BLaER1 (cell line): ENCODE data around the gene TIGIT.
"Not testable (repeated sequence)": the region's sequence is repeated elsewhere in the genome, so short reads cannot be mapped to it uniquely, and the experiment has no call there.

Source experiments
- H3K27ac ChIP-seq: shearing (Covaris generic); formaldehyde crosslinking; 2 replicates; pipeline ENCODE4 v1.8.1; 2022
- H3K27me3 ChIP-seq: shearing (Covaris generic); formaldehyde crosslinking; 2 replicates; pipeline ENCODE4 v1.8.1; 2022
- H3K36me3 ChIP-seq: shearing (Covaris generic); formaldehyde crosslinking; 2 replicates; pipeline ENCODE4 v1.8.1; 2022
- H3K4me1 ChIP-seq: shearing (Covaris generic); formaldehyde crosslinking; 2 replicates; pipeline ENCODE4 v1.8.1; 2022
- H3K4me2 ChIP-seq: shearing (Covaris generic); formaldehyde crosslinking; 2 replicates; pipeline ENCODE4 v1.8.1; 2022
- H3K4me3 ChIP-seq: shearing (Covaris generic); formaldehyde crosslinking; 2 replicates; pipeline ENCODE4 v1.8.1; 2022
- H3K9ac ChIP-seq: shearing (Covaris generic); formaldehyde crosslinking; 2 replicates; pipeline ENCODE4 v1.8.1; 2022
- H3K9me3 ChIP-seq: shearing (Covaris generic); formaldehyde crosslinking; 2 replicates; pipeline ENCODE4 v1.8.1; 2022
- H4K20me1 ChIP-seq: shearing (Covaris generic); formaldehyde crosslinking; 2 replicates; pipeline ENCODE4 v1.8.1; 2022
- Cebpa-rat ChIP-seq: shearing (Covaris generic); IDR thresholded peaks from 2 replicates; pipeline ENCODE4 v1.8.1; 2022

TIGIT gene

GRCh38 chr3:114293838-114294535, at the start of gene TIGIT:
TSS of gene TIGIT (plus strand) at chr3:114294028. CDS start at chr3:114294062, 34 bp downstream.
- H3K4me3 ChIP-seq: no peak within 1 kb of the TSS
- no peak within 1 kb of the TSS for H3K4me2 ChIP-seq
- H3K9me3 ChIP-seq: no peaks in the 10 kb centered on the region
- no peak within 1 kb of the TSS for H3K9ac ChIP-seq
- no peaks in the 10 kb centered on the region for H4K20me1 ChIP-seq
- H3K4me1 ChIP-seq: no peaks in the 10 kb centered on the region
- TF ChIP-seq Cebpa-rat: no peak
- H3K27me3 ChIP-seq: no peaks in the 10 kb centered on the region
- no peaks in the 10 kb centered on the region for H3K36me3 ChIP-seq
- no peak within 1 kb of the TSS for H3K27ac ChIP-seq

- Histone ChIP-seq H3K9ac (no peak overlapping the region), H3K4me2 (no peak overlapping the region), H4K20me1 (no peaks in the 10 kb centered on the region), H3K4me3 (no peak overlapping the region), H3K4me1 (no peaks in the 10 kb centered on the region), H3K9me3 (no peaks in the 10 kb centered on the region), H3K27ac (no peak overlapping the region), H3K36me3 (no peaks in the 10 kb centered on the region), H3K27me3 (no peaks in the 10 kb centered on the region)
- TF ChIP-seq Cebpa-rat: no peak
Measured at GRCh38 chr3:114252954-114253353, 40.9 kb upstream of the TIGIT start.

- Histone ChIP-seq H3K4me3 (no peak overlapping the region), H3K4me2 (no peak overlapping the region), H3K9me3 (peaks cover 4% of the 10 kb centered on the region; the same call in 1 of the 2 replicates), H3K27ac (no peak overlapping the region), H3K27me3 (no peaks in the 10 kb centered on the region), H3K36me3 (no peaks in the 10 kb centered on the region), H4K20me1 (no peaks in the 10 kb centered on the region), H3K4me1 (no peaks in the 10 kb centered on the region), H3K9ac (no peak overlapping the region)
- no peak for TF ChIP-seq Cebpa-rat
Measured at GRCh38 chr3:114253505-114253904, 40.3 kb upstream of the TIGIT start.

- Histone ChIP-seq H3K4me1 (no peaks in the 10 kb centered on the region), H4K20me1 (no peaks in the 10 kb centered on the region), H3K9me3 (peaks cover 27% of the 10 kb centered on the region), H3K27me3 (no peaks in the 10 kb centered on the region), H3K27ac (no peak overlapping the region), H3K4me2 (no peak overlapping the region), H3K36me3 (no peaks in the 10 kb centered on the region), H3K4me3 (no peak overlapping the region), H3K9ac (no peak overlapping the region)
- no peak for TF ChIP-seq Cebpa-rat
Measured at GRCh38 chr3:114259566-114259965, 34.3 kb upstream of the TIGIT start.

- Histone ChIP-seq H3K9me3 (peaks cover 27% of the 10 kb centered on the region), H4K20me1 (no peaks in the 10 kb centered on the region), H3K36me3 (no peaks in the 10 kb centered on the region), H3K4me1 (no peaks in the 10 kb centered on the region), H3K9ac (no peak overlapping the region), H3K4me3 (no peak overlapping the region), H3K4me2 (no peak overlapping the region), H3K27ac (no peak overlapping the region), H3K27me3 (no peaks in the 10 kb centered on the region)
- no peak for TF ChIP-seq Cebpa-rat
Measured at GRCh38 chr3:114260152-114260551, 33.7 kb upstream of the TIGIT start.

GRCh38 chr3:114270019-114270418, 23.8 kb upstream of the TIGIT start:
- H3K27me3 ChIP-seq: no peaks in the 10 kb centered on the region
- H3K36me3 ChIP-seq: no peaks in the 10 kb centered on the region
- H3K4me3 ChIP-seq: no peak overlapping the region
- no peaks in the 10 kb centered on the region for H3K4me1 ChIP-seq
- H4K20me1 ChIP-seq: no peaks in the 10 kb centered on the region
- no peak for TF ChIP-seq Cebpa-rat
- no peak overlapping the region for H3K27ac ChIP-seq
- H3K4me2 ChIP-seq: no peak overlapping the region
- H3K9ac ChIP-seq: no peak overlapping the region
- peaks cover 27% of the 10 kb centered on the region for H3K9me3 ChIP-seq

- Histone ChIP-seq H3K4me2 (no peak overlapping the region), H3K27ac (no peak overlapping the region), H3K9ac (no peak overlapping the region), H3K4me3 (no peak overlapping the region), H3K27me3 (no peaks in the 10 kb centered on the region), H4K20me1 (no peaks in the 10 kb centered on the region), H3K4me1 (no peaks in the 10 kb centered on the region), H3K9me3 (peaks cover 27% of the 10 kb centered on the region), H3K36me3 (no peaks in the 10 kb centered on the region)
- no peak for TF ChIP-seq Cebpa-rat
Measured at GRCh38 chr3:114272271-114272670, 21.6 kb upstream of the TIGIT start.

GRCh38 chr3:114274929-114275328, 18.9 kb upstream of the TIGIT start:
- no peak overlapping the region for H3K9ac ChIP-seq
- no peak overlapping the region for H3K4me2 ChIP-seq
- no peak overlapping the region for H3K4me3 ChIP-seq
- H3K9me3 ChIP-seq: peaks cover 16% of the 10 kb centered on the region
- no peaks in the 10 kb centered on the region for H3K36me3 ChIP-seq
- no peak overlapping the region for H3K27ac ChIP-seq
- no peak for TF ChIP-seq Cebpa-rat
- H4K20me1 ChIP-seq: no peaks in the 10 kb centered on the region
- no peaks in the 10 kb centered on the region for H3K4me1 ChIP-seq
- H3K27me3 ChIP-seq: no peaks in the 10 kb centered on the region

- not testable (repeated sequence) for H3K4me1 ChIP-seq
Measured at GRCh38 chr3:114276856-114277255, 17.0 kb upstream of the TIGIT start.

GRCh38 chr3:114284644-114285043, 9.2 kb upstream of the TIGIT start:
- H3K4me2 ChIP-seq: no peak overlapping the region
- no peaks in the 10 kb centered on the region for H4K20me1 ChIP-seq
- H3K27me3 ChIP-seq: no peaks in the 10 kb centered on the region
- H3K9ac ChIP-seq: no peak overlapping the region
- TF ChIP-seq Cebpa-rat: peak; percentile 35; the same call in 1 of the 2 replicates
- H3K9me3 ChIP-seq: no peaks in the 10 kb centered on the region
- no peaks in the 10 kb centered on the region for H3K4me1 ChIP-seq
- no peak overlapping the region for H3K27ac ChIP-seq
- no peaks in the 10 kb centered on the region for H3K36me3 ChIP-seq
- H3K4me3 ChIP-seq: no peak overlapping the region

More at GRCh38 chr3:114276856-114277255, 17.0 kb upstream of the TIGIT start:
- H3K9me3 ChIP-seq, H3K36me3 ChIP-seq, H3K4me3 ChIP-seq, H3K9ac ChIP-seq, H3K27ac ChIP-seq, H4K20me1 ChIP-seq, H3K27me3 ChIP-seq, H3K4me2 ChIP-seq: not testable (repeated sequence)
